ENCODE data around the gene CPAMD8. TPM values are rescaled to one million over a fixed set of nuclear protein-coding genes. Genes with fewer than 3 reads are reported as not detected.

Gene CPAMD8
- total and polyA plus RNA-seq, 9 of the 15 experiments (the other 6 are each of a cell fraction or from before 2014, with no cell fraction given), result 0.20 to 2.1 (median 1.3) TPM

GRCh38 chr19:16872728-16873127 lies 153.9 kb downstream of the CPAMD8 start:
- peaks cover 6% of the 10 kb centered on the region for H3K9me3 ChIP-seq (replicated peaks; ENCODE audit: control insufficient read depth, insufficient read depth, low read depth, low read length)
- FAIRE-seq, result no peak
- H3K79me2 ChIP-seq (ENCODE audit: control insufficient read depth, insufficient read depth, low read length), result peaks cover 15% of the 10 kb centered on the region; the same call in 2 of the 3 replicates
- no peak overlapping the region for H3K9ac ChIP-seq (ENCODE audit: insufficient read depth in 1 of 2, low read depth in 2 of 2, low read length in 2 of 2)
- no peak overlapping the region for H2AFZ ChIP-seq (ENCODE audit: low read depth, low read length)
- no peak overlapping the region for H3K4me3 ChIP-seq
- no peaks in the 10 kb centered on the region for H3K9me1 ChIP-seq (ENCODE audit: control insufficient read depth, insufficient read depth, low read length)
- in situ Hi-C loops (cut with MboI), result no loop called here
- TF ChIP-seq ZNF324 (CRISPR knock-in tag; IDR thresholded peaks at IDR 0.05), result no peak
- TF ChIP-seq KLF1 (tag; IDR thresholded peaks at IDR 0.05), result no peak
- TF ChIP-seq ZNF282 (CRISPR knock-in tag; IDR thresholded peaks at IDR 0.05), result no peak
- TF ChIP-seq ZNF77 (CRISPR knock-in tag; IDR thresholded peaks at IDR 0.05), result no peak
- no peak for TF ChIP-seq E2F5 (CRISPR knock-in tag; IDR thresholded peaks at IDR 0.05)
- TF ChIP-seq KLF13 (tag; IDR thresholded peaks at IDR 0.05; ENCODE audit: borderline replicate concordance, low read depth), result no peak
- no peak for TF ChIP-seq PRPF4 (IDR thresholded peaks at IDR 0.05; ENCODE audit: insufficient read depth, low read depth, low read length, poor library complexity, severe bottlenecking)
- TF ChIP-seq HDAC1 (IDR thresholded peaks at IDR 0.05), result no peak
- TF ChIP-seq ZNF408 (CRISPR knock-in tag; IDR thresholded peaks at IDR 0.05; ENCODE audit: low read depth), result no peak
- TF ChIP-seq ZNF143 (CRISPR knock-in tag; IDR thresholded peaks at IDR 0.05), result no peak
- TF ChIP-seq KLF6 (CRISPR knock-in tag; IDR thresholded peaks at IDR 0.05; ENCODE audit: borderline replicate concordance), result no peak
- no peak for TF ChIP-seq RHOXF2B (CRISPR knock-in tag; conservative IDR thresholded peaks at IDR 0.05)
- TF ChIP-seq ZBTB8A (IDR thresholded peaks at IDR 0.05; ENCODE audit: partially characterized antibody), result no peak
- TF ChIP-seq PBX2 (CRISPR knock-in tag; IDR thresholded peaks at IDR 0.05; ENCODE audit: low read depth), result no peak
- TF ChIP-seq PBX2 (tag; conservative IDR thresholded peaks at IDR 0.05; ENCODE audit: low read depth), result no peak
- no peak for TF ChIP-seq TAL1 (IDR thresholded peaks at IDR 0.05)
- no peaks in the 10 kb centered on the region for H3K27me3 ChIP-seq (ENCODE audit: control insufficient read depth in 2 of 2, insufficient read depth in 2 of 2, low read length in 2 of 2)
- 97% methylated on average over 21 of the region's 21 CpGs for WGBS (ENCODE audit: insufficient coverage, low coverage, missing lambda C conversion rate)
- DNase-seq (ENCODE audit: extremely low read depth in 1 of 4, low spot score in 3 of 4), result no peak
- no peak overlapping the region for H3K27ac ChIP-seq (ENCODE audit: extremely low read depth, low read depth, low read length)
- no peak overlapping the region for H3K4me2 ChIP-seq (ENCODE audit: insufficient read depth, low read length)
- no TSS peak for BruUV-seq (replicated peaks)
- ATAC-seq, result no peak
- peaks cover 0 to 23% of the 10 kb centered on the region in 2 experiments; a peak in 2 of 5 replicates for H3K4me1 ChIP-seq (replicated peaks in 1 of 2; ENCODE audit: control insufficient read depth in 2 of 2, insufficient read depth in 2 of 2, low read length in 2 of 2)
- POLR2A ChIA-PET, result no interaction called here
- CTCF ChIA-PET (ENCODE audit: low intra/inter-chr PET ratio), result interaction anchor here (0.6 kb wide), 1 partner anchor 152 kb away, joined by 3 read pairs; no protein-coding TSS in a partner anchor
- H4K20me1 ChIP-seq (replicated peaks; ENCODE audit: control insufficient read depth, insufficient read depth, low read length), result no peaks in the 10 kb centered on the region
- intact Hi-C loops (cut with micrococcal nuclease), result no loop called here
- peaks cover 70% of the 10 kb centered on the region; the same call in 1 of the 3 replicates for H3K36me3 ChIP-seq (ENCODE audit: control insufficient read depth, insufficient read depth, low read length)
